PC-9 (cell line): ENCODE results near the gene PILRA.

Experiments used
- EZH2 ChIP-seq: fragments of 200-600 bp; sonication (generic); IDR thresholded peaks from 2 replicates; pipeline ENCODE4 v1.8.0; 2017; ENCODE audit warnings: antibody characterized with exemption, low read depth
- TF ChIP-seq, protein P1 (sequence below): fragments of 200-600 bp; sonication (generic); conservative IDR thresholded peaks from 2 replicates; pipeline ENCODE4 v1.6.1; 2017; ENCODE audit warnings: mixed run types, antibody characterized with exemption, mild to moderate bottlenecking, moderate library complexity

DNA sequence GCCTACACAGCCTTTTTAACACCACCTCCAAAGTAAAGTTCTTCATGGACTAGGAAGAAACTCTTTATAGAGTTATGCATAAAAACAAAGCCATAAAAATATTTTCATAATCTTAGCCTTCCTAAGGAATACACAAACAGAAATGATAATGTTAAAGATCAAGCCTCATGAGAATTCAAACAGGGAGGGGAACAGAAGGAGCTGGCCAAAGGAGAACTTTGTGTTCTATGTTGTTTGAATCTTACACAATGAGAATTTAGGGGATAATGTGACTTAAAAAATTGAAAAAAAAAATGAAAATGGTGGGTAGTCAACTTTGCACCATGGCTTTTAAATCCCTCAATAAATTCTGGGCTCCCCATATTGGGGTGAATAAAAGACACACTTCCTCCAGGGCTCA lies 24.5 kb upstream of the PILRA start:
- TF ChIP-seq, protein P1, sequence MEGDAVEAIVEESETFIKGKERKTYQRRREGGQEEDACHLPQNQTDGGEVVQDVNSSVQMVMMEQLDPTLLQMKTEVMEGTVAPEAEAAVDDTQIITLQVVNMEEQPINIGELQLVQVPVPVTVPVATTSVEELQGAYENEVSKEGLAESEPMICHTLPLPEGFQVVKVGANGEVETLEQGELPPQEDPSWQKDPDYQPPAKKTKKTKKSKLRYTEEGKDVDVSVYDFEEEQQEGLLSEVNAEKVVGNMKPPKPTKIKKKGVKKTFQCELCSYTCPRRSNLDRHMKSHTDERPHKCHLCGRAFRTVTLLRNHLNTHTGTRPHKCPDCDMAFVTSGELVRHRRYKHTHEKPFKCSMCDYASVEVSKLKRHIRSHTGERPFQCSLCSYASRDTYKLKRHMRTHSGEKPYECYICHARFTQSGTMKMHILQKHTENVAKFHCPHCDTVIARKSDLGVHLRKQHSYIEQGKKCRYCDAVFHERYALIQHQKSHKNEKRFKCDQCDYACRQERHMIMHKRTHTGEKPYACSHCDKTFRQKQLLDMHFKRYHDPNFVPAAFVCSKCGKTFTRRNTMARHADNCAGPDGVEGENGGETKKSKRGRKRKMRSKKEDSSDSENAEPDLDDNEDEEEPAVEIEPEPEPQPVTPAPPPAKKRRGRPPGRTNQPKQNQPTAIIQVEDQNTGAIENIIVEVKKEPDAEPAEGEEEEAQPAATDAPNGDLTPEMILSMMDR = no peak
- no peak for TF ChIP-seq EZH2
